Astrocyte of the cerebellum (primary cell): ENCODE data around the gene PRMT1.

Source experiments
- DNase-seq: peaks from one replicate; pipeline ENCODE4 v3.0.0-alpha.2; 2011; ENCODE audit warnings: low read depth
- H3K4me3 ChIP-seq: 2 replicates; pipeline ENCODE4 v1.5.1; 2011; ENCODE audit warnings: mild to moderate bottlenecking, low read depth, low read length, moderate library complexity
- in situ Hi-C: cut with HindIII; loops from 2 replicates; pipeline ENCODE4 v1.10.0; 2017; ENCODE audit warnings: low sequenced_read_pairs
- TF ChIP-seq, protein P1 (sequence below): IDR thresholded peaks from 2 replicates; pipeline ENCODE4 v1.5.1; 2012; ENCODE audit warnings: low read length, low read depth, moderate library complexity, mild to moderate bottlenecking; ENCODE audit errors: missing control alignments

PRMT1 gene

DNA sequence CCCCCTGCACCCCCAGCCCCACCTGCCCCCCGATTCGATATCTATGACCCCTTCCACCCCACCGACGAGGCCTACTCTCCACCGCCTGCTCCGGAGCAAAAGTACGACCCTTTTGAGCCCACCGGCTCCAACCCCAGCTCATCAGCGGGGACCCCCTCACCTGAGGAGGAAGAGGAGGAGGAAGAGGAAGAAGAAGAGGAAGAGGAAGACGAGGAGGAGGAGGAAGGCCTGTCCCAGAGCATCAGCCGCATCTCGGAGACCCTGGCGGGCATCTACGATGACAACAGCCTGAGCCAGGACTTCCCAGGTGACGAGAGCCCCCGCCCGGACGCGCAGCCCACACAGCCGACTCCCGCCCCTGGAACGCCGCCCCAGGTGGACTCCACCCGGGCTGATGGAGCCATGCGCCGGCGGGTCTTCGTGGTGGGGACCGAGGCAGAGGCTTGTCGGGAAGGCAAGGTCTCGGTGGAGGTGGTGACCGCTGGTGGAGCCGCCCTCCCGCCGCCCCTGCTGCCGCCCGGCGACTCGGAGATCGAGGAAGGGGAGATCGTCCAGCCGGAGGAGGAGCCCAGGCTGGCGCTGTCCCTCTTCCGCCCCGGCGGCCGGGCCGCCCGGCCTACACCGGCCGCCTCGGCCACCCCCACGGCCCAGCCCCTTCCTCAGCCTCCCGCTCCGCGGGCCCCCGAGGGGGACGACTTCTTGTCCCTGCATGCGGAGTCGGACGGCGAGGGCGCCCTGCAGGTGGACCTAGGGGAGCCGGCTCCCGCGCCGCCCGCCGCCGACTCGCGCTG is 25.8 kb upstream of the PRMT1 start:
- in situ Hi-C loops = no loop called here
- no peak for DNase-seq
- TF ChIP-seq, protein P1, sequence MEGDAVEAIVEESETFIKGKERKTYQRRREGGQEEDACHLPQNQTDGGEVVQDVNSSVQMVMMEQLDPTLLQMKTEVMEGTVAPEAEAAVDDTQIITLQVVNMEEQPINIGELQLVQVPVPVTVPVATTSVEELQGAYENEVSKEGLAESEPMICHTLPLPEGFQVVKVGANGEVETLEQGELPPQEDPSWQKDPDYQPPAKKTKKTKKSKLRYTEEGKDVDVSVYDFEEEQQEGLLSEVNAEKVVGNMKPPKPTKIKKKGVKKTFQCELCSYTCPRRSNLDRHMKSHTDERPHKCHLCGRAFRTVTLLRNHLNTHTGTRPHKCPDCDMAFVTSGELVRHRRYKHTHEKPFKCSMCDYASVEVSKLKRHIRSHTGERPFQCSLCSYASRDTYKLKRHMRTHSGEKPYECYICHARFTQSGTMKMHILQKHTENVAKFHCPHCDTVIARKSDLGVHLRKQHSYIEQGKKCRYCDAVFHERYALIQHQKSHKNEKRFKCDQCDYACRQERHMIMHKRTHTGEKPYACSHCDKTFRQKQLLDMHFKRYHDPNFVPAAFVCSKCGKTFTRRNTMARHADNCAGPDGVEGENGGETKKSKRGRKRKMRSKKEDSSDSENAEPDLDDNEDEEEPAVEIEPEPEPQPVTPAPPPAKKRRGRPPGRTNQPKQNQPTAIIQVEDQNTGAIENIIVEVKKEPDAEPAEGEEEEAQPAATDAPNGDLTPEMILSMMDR = no peak
- no peak overlapping the region for H3K4me3 ChIP-seq

DNA sequence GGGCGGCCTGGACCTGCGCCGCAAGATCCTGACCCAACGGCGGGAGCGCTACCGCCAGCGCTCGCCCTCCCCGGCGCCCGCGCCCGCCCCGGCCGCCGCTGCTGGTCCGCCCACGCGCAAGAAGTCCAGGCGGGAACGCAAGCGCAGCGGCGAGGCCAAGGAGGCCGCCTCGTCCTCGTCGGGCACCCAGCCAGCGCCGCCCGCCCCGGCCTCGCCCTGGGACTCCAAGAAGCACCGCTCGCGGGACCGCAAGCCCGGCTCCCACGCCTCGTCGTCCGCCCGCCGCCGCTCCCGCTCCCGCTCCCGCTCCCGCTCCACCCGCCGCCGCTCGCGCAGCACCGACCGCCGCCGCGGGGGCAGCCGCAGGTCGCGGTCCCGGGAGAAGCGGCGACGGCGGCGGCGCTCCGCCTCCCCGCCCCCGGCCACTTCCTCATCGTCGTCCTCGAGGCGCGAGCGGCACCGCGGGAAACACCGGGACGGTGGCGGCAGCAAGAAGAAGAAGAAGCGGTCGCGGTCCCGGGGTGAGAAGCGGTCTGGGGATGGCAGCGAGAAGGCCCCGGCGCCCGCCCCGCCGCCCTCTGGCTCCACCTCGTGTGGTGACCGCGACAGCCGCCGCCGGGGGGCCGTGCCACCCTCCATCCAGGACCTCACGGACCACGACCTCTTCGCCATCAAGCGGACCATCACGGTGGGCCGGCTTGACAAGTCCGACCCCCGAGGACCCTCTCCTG is 25.1 kb upstream of the PRMT1 start:
- TF ChIP-seq, protein P1 = no peak
- H3K4me3 ChIP-seq = no peak overlapping the region
- DNase-seq = no peak
- in situ Hi-C loops = no loop called here

DNA sequence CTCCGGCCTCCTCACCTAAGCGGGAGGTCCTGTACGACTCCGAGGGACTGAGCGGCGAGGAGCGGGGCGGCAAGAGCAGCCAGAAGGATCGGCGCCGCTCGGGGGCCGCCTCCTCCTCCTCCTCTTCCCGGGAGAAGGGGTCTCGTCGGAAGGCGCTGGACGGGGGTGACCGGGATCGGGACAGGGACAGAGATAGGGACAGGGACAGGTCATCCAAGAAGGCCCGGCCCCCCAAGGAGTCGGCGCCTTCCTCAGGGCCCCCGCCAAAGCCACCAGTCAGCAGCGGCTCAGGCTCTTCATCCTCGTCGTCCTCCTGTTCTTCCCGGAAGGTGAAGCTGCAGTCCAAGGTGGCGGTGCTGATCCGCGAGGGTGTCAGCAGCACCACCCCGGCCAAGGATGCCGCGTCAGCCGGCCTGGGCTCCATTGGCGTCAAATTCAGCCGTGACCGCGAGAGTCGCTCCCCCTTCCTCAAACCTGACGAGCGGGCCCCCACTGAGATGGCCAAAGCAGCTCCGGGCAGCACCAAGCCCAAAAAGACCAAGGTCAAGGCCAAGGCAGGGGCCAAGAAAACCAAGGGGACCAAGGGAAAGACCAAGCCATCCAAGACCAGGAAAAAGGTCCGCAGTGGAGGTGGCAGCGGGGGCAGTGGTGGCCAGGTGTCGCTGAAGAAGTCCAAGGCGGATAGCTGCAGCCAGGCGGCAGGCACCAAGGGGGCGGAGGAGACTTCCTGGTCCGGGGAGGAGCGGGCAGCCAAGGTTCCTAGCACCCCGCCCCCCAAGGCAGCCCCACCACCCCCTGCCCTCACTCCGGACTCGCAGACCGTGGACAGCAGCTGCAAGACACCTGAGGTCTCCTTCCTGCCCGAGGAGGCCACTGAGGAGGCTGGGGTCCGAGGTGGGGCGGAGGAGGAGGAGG is 24.3 kb upstream of the PRMT1 start:
- DNase-seq = no peak
- no peak overlapping the region for H3K4me3 ChIP-seq
- in situ Hi-C loops = no loop called here
- TF ChIP-seq, protein P1 = no peak

DNA sequence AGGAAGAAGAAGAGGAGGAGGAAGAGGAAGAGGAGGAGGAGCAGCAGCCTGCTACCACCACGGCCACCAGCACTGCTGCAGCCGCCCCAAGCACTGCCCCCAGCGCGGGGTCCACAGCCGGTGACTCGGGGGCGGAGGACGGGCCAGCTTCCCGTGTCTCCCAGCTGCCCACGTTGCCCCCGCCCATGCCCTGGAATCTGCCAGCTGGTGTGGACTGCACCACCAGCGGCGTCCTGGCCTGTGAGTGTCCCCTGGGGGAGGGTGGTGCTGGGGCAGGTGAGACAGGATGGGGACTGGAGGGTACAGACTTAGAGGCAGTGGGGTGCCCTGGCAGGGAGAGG is 23.6 kb upstream of the PRMT1 start:
- TF ChIP-seq, protein P1 = no peak
- no peak overlapping the region for H3K4me3 ChIP-seq
- in situ Hi-C loops = no loop called here
- no peak for DNase-seq

DNA sequence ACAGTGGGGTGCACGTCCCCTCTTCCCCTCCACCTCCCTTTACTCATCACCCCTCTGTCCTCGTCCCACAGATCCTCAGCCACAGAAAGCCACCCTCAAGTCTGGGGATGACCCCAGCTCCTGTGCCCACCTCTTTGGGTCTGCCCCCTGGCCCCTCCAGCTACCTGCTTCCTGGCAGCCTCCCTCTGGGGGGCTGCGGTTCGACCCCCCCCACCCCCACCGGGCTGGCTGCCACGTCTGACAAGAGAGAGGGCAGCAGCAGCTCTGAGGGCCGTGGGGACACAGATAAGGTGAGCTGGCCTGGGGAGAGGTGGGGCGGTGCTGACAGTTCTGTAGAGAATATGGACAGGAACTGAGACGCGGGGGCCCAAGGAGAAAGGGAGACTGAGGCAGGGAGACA is 22.5 kb upstream of the PRMT1 start:
- DNase-seq = no peak
- H3K4me3 ChIP-seq = no peak overlapping the region
- in situ Hi-C loops = no loop called here
- TF ChIP-seq, protein P1 = no peak
